ENCODE measurements around the gene ZNF503.

The ZNF503 gene, protein sequence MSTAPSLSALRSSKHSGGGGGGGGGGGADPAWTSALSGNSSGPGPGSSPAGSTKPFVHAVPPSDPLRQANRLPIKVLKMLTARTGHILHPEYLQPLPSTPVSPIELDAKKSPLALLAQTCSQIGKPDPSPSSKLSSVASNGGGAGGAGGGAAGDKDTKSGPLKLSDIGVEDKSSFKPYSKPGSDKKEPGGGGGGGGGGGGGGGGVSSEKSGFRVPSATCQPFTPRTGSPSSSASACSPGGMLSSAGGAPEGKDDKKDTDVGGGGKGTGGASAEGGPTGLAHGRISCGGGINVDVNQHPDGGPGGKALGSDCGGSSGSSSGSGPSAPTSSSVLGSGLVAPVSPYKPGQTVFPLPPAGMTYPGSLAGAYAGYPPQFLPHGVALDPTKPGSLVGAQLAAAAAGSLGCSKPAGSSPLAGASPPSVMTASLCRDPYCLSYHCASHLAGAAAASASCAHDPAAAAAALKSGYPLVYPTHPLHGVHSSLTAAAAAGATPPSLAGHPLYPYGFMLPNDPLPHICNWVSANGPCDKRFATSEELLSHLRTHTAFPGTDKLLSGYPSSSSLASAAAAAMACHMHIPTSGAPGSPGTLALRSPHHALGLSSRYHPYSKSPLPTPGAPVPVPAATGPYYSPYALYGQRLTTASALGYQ

DNA sequence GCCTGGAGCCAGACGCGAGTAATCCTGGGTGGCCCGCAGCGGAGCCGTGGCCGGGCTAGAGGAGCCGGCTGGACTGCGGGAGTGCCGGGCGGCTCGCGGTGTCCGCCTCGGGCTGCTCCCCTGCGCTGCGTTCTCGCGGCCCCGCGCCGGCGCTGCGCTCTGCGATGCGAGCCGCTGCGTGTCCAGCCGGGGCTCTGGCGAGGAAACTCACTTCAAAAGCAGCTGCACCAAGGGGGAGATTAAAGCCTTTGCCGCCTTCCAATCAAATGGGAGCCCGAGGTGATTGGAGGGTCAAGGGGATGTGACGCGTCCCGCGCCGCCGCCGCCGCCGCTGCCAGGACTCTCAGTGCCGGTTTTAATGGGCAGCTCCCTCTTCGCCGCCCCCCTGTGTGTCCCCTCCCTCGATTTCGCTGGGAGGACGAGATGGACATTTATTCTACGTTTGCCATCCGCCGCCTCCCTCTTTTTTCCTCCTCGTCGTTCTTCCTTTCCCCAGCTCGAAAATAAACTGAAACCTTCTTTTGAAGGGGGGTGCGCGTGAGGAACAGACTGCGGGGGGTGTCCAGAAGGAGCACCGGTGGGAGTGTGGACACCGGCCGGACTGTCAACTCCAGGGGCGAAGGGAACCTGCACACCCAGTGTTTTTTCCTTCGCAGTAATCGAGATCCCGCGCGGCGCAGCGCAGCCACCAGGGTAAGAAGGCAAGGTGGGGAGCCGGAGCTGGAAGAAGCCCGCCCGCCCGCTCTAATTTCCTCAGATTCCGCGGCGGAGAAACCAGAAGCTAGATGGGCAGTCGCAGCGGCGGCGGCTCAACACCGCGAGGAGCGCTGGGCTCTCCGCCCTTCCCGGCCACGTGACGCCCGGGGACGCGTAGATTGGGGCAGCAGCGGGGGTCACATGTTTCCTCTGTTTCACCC, at the start of gene ZNF503:
Gene ZNF503, minus strand, starts transcription at position 196 of the 917 bp plus-strand sequence. CDS start 345 bp downstream, outside the sequence.
- peak; percentile 98 for DNase-seq

DNA sequence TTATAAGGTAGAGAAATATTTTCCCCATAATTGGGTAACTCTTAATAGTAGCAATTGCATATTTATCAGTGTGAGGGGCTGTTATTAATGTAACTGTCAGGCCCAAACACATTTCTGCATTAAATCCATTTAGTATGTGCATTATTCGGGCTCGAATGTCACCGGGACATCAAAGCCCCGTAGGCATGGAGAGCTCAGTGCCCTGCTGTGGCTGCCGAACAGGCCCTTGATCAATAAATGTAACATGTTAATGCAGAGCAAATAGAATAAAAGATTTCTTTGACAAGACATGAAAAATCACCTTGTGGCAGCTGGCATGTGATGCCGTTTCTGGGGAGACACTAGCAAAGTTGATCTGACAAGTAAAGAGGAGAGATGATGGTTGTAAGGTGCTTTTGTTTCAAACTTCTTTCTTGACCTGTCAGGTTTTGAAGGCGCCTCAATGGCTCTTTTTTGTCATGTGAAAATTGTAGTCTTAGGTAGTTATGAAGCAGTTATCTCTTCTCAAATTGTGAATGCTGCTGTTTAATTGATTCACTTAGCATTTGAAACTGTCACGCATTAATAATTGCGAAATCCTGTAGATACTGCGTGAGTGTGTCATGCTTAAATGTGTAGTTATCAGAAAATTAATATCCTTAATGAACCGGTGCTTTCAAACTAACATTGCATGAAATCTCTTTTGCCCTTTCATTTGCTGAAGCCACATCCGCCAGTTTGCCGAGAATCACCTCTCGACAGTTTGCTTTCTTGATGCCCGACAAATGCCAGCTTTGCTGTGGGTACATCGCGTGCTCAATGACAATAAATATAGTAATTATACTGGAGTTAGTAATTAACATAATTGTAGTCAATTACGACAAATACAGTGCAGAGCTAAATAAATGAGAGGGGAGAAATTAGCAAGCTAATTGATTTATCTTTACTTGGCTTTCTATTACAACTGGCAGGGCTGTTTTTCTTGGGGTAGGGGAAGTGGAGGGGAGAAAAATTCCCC, 49.4 kb upstream of the ZNF503 start:
- no peak for DNase-seq

DNA sequence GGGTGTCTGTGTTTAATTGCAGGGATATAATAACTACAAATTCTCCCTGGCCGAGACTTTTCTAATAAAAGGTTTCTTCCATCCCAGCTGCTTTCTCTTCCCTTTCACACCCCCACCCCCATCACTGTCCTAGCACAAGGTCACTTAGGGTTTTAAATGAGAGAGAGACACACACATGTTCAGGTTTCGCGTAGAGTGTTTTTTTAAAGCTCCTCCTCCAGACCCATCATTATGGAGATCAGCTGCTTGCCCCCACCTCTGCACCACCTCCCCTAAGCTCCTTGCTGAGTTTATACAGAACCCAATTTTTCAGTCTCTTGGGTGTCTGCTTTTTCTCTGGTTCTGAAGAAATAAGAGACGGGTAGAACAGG, 48.5 kb upstream of the ZNF503 start:
- DNase-seq, result no peak

DNA sequence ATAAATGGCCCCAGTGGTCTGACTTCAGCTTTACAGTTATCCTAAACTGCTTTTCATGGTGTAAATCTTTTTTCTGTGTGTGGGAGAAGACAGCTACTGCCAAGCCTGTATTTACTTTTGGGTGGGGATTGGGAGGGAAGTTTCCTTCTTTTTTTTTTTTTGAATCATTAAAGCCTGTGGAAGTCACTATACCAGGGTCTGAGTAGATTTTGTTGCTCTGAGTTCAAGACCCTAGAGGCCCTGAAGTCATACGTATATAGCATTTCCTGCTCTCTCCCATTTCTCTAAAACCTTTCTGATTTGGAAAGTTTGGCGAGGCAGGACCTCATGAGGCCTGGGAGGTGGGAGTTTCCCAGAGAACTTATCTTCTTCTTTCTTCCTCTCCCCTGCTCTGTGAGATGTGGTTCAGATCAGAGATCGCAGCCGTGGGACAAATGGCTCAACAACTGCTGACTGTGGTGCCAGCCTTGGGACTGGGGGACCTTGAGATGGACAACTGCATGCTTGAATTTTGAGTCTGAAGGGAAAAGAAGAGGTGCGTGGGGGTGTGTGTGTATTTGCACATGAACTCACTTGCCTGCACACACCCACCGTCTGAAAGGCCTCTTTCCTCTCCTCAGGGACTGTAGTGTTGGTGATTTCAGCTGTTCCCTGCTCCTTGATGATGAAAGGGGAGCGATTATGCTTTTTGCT, 48.0 kb upstream of the ZNF503 start:
- DNase-seq, result no peak

DNA sequence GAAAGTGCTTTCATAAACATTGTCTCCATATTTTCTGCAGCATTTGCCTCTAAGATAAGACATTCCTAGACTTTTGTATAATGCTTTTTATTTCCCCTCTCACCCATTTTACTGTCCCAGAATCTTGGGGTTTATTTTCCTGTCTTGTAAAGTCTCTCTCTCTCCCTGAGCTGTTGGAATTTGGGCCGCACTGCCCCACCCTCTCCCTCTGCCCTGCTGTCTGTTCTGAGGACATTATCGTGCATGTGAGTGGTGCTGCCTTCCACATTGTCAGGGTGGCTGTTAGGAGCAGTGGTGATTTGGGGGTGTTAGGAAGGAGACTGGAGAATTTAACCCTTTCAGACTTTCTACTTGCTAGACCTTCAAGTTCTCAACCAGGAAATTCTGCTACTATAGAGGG, 46.6 kb upstream of the ZNF503 start:
- no peak for DNase-seq

DNA sequence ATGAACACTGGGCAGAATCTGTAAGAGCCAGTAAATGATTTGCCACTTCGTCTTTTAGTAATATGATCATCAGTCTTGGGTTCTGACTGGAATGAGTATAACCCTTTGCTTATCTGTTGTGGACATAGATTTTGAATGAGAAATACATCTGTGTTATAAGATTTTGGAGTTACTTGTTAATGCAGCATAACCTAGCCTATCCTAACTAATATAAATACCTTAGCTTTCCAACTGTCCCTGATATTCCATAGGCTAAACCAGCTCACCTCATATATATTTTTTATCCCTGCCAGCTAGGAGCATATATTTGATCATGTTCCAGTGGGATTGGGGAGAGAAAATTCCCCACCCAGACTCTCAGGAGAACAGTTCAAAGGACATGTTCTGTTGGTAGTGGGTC, 44.9 kb upstream of the ZNF503 start:
- DNase-seq, result no peak

DNA sequence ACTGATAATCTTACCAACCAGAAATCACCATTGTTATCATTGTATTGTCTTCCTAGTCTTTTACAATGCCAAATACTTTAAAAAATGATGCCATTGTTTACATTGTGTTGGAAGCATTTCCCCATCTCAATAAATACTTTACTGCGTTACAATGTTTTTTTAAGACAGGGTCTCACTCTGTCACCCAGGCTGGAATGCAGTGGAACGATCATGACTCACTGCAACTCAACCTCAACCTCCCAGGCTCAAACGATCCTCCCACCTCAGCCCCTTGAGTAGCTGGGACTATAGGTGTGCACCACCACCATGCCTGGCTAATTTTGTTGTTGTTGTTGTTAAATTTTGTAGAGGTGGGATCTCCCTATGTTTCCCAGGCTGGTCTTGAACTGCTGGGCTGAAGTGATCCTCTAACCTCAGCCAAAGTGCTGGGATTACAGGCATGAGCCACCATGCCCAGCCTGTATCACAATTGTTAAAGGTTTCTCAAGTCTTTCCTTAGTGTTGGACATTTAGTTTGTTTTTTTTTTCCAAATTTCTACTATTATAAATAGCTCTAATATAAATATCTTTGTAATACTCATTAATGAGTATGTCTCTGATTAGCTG, 43.3 kb upstream of the ZNF503 start:
- no peak for DNase-seq

DNA sequence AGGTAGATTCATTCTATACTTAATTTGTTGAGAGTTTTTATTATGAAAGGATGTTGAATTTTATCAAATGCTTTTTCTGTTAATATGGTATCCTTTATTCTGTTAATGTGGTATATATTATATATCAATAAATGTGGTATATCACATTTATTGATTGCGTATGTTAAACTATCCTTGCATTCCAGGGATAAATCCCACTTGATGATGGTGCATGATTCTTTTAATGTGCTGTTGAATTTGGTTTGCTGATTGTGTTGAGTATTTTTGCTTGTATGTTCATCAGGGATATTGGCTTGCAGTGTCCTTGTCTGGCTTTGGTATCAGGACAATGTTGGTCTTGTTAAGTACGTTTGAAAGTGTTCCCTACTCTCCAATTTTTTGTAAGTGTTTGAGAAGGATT, 41.8 kb upstream of the ZNF503 start:
- DNase-seq, result no peak

DNA sequence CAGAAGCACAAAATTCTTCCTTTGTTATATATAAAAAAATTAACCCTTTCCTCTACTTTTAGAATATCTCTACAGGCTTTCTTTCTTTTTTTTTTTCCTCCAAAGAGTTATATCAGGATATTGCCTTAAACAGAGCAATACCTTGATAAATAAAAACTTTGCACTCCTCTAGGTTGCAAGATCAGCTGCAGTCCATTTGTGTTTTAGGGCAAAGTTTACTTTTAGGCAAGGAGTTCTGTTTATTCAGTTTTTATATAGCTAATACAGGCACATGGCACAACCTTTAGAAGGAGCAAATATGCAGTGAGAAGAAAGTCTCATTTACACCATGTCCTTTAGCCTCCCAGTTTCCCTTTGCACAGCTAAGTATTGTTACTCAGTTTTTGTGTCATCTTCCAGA, 40.1 kb upstream of the ZNF503 start:
- DNase-seq, result no peak

DNA sequence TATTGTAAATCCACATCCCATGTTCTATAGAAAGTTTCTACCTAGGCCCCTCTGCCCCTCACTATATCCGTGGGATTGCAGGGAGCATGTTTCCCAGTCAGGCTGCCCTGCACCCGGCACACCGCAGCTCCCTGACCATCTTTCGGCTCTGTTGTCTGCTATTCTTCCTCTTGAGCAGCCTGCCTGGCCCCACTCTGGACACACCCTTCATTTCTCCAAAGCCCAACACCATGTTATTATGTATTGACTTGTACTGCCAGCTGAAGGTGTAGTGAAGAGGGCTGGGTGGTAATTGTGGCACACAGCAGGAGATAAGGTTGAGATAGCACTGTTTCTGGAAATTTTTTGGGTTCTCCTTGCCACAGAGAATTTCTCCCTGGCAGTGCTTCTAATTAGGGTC, 39.6 kb upstream of the ZNF503 start:
- no peak for DNase-seq

DNA sequence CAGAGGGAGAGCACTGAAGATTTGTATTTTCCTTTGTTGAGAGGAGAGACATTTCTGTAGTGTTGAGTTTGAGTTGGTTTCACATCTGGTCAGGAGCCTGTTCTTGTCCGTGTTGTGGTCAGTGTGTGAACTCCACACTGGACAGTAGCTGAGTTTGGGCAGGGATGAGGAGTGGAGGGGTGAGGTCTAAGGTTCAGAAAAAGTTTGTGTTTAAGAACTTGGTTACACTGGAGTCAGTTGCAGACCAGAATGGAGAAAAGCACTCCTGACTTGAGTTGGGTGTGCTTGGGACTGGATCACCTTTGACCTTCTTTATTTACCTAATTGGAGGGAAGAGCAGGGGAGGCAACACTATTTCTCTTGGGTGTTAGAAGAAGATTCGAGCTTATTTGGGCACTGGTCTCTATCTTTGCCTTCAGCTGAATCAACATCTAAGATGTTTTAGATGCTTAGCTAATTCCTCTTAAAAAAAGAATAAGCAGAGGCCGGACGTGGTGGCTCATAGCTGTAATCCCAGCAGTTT, 38.8 kb upstream of the ZNF503 start:
- DNase-seq, result no peak

DNA sequence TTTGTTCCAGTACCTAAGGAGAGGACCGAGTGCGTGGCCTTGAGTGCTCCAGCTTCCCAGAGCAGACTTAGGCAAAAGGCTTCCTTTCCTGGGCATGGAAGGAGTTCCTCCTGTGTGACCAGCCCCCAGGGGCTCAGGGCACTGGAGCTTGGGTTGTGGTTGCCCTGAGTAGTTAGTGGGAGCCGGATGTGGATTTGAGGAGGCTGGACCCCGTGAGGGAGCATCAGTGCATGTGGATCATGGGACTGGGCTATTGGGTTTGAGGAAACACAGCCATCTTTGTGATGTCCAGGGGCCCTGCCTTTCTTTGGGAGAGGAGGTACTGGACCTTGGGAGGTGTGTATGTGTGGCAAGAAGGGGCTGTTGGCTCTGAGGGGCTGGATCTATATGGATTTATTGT, 38.2 kb upstream of the ZNF503 start:
- no peak for DNase-seq

DNA sequence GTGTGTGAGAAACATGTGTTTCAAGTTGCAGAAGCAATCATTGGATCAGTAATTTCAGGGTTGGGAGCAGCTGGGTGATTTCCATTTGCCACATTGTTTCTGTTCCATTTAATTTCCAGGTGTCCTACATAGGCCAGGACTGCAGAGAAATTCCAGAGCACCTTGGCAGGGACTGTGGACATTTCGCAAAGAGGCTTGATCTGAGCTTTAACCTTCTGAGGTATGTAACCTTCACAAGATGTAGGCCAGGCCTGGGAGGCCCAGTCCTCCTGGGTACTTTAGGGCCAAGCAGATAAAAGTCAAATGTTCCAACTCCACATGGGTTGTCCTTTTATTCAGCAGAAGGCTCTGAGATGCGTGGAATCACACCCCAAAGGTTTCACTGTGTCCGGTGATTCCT, 36.7 kb upstream of the ZNF503 start:
- no peak for DNase-seq

DNA sequence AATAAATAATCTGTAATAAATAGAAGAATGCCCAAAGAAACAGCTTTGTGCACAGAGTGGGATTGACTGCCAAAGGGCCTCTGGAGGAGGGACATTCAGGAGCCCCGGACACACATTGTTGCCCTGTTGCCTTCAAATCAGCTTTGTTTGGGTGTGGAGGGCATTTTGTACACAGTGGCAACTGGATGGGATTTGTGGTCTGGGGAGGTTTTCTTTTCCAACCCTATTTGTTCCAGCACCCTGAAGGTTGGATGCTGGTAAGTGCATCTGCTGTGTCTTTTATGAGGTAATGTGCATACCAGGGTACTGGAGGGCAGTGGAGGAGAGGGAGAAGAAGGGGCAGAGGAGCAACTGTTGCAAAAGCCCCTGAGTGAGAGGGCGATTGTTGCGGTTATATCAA, 36.1 kb upstream of the ZNF503 start:
- no peak for DNase-seq

DNA sequence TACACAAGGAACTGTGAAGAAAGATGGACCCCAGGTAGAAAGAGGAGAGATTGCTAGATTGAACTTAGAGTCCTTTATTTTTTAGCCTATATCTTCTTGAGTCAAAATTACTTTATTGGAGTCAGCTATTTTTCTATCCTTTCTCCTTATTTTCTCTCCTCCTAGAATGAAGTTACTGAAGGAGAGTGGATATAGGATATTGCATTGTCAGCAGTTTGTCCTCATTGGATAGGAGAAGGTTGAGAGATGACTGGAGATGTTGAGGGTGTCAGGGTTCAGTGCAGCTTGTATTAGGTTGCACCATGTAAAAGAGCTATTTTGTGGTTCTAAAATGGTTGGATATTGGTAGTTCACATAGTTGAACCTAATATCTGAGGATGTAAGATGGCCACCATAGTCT, 35.3 kb upstream of the ZNF503 start:
- no peak for DNase-seq

DNA sequence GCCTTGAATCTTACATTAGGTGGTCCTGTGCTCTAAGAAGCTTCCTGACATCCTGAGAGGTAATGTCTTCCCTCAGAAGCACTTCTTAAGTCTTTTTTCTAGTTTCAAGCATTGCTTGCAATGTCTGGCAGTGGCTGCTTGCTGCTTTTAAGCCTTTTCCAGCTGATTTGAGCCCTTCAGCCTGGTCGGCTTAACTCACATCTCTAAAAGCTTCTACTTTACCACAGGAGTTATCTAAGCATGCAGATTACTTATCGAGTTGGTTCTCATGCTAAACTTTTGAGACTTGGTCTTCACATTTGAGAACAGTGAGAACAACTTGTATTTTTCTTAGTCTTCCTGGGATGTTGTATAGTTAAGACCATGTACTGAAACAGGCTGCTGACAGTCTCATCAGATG, 33.7 kb upstream of the ZNF503 start:
- no peak for DNase-seq

DNA sequence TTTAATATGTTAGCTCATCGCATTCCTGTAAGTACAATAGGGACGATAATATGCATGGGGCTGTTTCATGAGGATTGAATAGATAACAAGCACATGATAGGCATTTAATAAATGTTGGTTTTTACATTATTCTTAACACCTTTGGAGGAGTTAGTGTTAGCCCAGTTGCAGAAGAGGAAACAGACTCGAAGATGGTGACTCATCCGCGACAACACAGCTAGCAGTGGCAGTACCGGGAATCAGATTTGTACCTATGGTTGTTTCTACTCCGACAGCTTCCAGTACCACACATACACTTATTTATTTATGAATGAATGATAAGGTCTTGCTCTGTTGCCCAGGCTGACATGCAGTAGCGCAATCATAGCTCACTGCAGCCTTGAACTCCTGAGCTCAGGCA, 32.7 kb upstream of the ZNF503 start:
- no peak for DNase-seq

DNA sequence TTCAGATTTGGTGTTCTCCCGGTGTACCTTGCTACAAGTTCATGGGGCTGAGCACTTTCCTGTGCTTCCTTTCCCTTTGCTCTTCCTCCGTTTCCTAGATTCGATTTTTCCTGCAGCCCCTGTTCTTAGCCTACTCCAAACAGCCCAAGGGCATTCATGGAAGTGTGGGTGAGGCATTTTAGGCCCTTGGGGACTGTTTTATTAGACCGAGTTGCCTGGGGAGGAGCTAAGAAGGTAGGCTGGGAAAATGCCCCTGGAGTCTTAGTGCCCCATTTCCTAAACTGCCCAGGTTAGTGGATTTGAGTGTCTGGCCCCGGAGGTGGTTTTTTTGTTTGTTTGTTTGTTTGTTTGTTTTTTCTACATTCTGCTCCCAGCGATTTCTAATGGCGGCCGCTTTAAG, 31.7 kb upstream of the ZNF503 start:
- no peak for DNase-seq

DNA sequence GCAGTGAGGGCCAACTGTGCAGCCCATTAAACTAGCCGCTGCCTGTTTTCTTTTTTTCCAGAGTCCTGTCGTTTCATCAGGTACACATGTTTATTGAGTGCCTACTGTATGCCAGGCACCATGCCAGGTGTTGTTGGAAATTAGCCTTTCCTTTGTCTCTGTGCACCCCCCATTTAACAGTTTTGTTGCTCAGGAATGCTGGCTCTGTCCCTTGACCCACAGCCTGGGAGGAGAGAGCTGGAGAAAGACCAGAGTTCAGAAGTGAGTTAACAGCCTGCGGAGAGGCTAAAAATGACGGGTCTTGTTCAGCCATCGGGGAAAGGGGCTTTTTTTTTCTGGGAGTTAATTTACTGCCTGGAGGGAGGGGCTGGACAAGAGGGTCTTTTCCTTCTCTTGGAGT, 31.2 kb upstream of the ZNF503 start:
- no peak for DNase-seq

DNA sequence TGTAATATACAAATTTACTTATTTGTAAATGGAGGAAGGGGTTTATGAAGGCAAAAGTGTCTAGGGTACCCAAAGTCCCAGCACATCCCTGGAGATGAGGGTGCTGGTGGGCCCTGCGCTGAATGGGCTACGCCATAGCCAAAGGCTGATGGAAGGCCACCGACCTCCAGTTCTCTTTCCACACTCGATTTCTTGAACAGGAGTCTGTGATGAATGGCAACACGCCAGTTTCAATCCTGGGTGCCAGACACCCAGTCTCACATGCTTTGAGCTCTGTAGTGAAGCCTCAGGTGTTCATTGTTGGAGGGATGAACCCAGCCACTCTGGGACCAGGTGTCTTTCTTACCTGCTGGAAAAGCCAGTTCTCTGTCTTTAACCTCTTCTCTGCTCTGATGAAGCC, 30.6 kb upstream of the ZNF503 start:
- no peak for DNase-seq

Measured in 8988T (cell line).